ENCODE data around the gene FAM174C. TPM values are rescaled to one million over a fixed set of nuclear protein-coding genes. Genes with fewer than 3 reads are reported as not detected.

FAM174C gene
- total and polyA plus RNA-seq, 2 donors (not counting 3 experiments of a cell fraction or from before 2014, with no cell fraction given) = 46.7 to 83.9 TPM

DNA sequence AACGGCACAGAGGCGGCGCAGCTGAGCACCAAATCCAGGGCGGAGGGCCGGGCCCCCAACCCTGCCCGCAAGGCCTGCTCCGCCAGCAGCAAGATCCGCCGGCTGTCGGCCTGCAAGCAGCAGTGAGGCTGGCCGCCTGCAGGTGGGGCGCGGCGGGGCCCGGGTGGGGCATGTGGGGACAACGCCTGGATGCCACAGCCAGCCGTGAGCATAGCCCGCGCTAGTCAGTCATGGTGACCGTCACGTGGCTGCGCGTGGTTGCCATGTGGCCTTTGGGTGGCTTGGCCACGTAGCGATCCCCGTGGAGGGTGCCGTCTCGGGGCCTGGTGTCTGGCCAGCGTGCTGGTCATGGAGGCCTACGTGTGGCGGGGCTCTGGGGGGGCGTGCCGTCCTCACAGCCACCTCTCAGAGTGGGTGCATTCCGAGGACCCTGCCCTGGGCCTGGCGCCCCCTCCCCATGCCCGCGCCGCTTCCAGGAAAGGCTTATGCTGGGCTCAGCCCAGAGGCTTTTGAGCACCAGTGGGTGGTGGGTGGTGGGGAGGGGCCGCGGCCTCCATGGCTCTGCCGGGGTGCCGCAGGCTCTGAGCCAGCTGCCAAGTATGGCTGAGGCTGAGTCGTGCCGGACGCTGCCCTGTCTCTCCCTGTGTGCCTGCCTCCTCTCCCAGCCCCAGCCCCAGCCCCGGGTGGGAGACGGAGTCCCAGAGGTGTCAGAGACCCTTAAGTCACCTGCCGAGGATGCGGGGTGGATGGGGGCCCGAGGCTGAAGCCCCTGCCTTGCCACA is 48.6 kb upstream of the FAM174C start:
- dilution Hi-C loops (cut with MboI; ENCODE audit: extremely low pct_ligation_motif_present, low sequenced_read_pairs) = no loop called here
- no peak overlapping the region for H3K9ac ChIP-seq (replicated peaks; ENCODE audit: extremely low read depth, insufficient read depth, low read length)
- no peak for TF ChIP-seq MYC (IDR thresholded peaks at IDR 0.05; ENCODE audit: low read depth, low read length)
- TF ChIP-seq POLR2AphosphoS5 (IDR thresholded peaks at IDR 0.05; ENCODE audit: insufficient read depth, low read depth, low read length) = no peak
- no peak for TF ChIP-seq GATA2 (IDR thresholded peaks at IDR 0.05; ENCODE audit: insufficient read depth, insufficient read length, low read depth, low read length)
- TF ChIP-seq, protein P1, sequence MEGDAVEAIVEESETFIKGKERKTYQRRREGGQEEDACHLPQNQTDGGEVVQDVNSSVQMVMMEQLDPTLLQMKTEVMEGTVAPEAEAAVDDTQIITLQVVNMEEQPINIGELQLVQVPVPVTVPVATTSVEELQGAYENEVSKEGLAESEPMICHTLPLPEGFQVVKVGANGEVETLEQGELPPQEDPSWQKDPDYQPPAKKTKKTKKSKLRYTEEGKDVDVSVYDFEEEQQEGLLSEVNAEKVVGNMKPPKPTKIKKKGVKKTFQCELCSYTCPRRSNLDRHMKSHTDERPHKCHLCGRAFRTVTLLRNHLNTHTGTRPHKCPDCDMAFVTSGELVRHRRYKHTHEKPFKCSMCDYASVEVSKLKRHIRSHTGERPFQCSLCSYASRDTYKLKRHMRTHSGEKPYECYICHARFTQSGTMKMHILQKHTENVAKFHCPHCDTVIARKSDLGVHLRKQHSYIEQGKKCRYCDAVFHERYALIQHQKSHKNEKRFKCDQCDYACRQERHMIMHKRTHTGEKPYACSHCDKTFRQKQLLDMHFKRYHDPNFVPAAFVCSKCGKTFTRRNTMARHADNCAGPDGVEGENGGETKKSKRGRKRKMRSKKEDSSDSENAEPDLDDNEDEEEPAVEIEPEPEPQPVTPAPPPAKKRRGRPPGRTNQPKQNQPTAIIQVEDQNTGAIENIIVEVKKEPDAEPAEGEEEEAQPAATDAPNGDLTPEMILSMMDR (IDR thresholded peaks at IDR 0.05; ENCODE audit: extremely low read depth in 1 of 2, insufficient read depth in 1 of 2, low read depth in 1 of 2, low read length in 2 of 2) = no peak
- no peak for TF ChIP-seq JUN (IDR thresholded peaks at IDR 0.05; ENCODE audit: borderline replicate concordance, insufficient read depth, insufficient read length, low read depth)
- TF ChIP-seq FOS (IDR thresholded peaks at IDR 0.05; ENCODE audit: borderline replicate concordance, insufficient read depth, low read length) = no peak
- no peak for TF ChIP-seq POLR2A (IDR thresholded peaks at IDR 0.05; ENCODE audit: low read depth, low read length)
- no peak for TF ChIP-seq EZH2 (IDR thresholded peaks at IDR 0.05; ENCODE audit: borderline replicate concordance, low read depth, low read length, severe bottlenecking)
- TF ChIP-seq, protein P2, sequence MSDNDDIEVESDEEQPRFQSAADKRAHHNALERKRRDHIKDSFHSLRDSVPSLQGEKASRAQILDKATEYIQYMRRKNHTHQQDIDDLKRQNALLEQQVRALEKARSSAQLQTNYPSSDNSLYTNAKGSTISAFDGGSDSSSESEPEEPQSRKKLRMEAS (IDR thresholded peaks at IDR 0.05; ENCODE audit: insufficient read depth, insufficient read length) = no peak
- H3K4me3 ChIP-seq (replicated peaks in 1 of 3; ENCODE audit: insufficient read depth in 1 of 3, low read depth in 1 of 3, low read length in 3 of 3) = no peak overlapping the region
- intact Hi-C loops (cut with micrococcal nuclease) = no loop called here
- BruUV-seq (replicated peaks) = no TSS peak
- no peaks in the 10 kb centered on the region for H3K9me3 ChIP-seq (replicated peaks; ENCODE audit: control insufficient read depth, insufficient read depth, low read length)
- peaks cover 5 to 16% of the 10 kb centered on the region in 2 experiments for H3K36me3 ChIP-seq (ENCODE audit: control insufficient read depth in 2 of 2, extremely low read depth in 1 of 2, insufficient read depth in 2 of 2, low read length in 2 of 2)
- H2AFZ ChIP-seq (ENCODE audit: low read depth, low read length) = no peak overlapping the region
- H3K79me2 ChIP-seq (ENCODE audit: control insufficient read depth, insufficient read depth, low read length) = no peaks in the 10 kb centered on the region
- H3K27me3 ChIP-seq (ENCODE audit: control insufficient read depth in 2 of 2, insufficient read depth in 2 of 2, low read length in 2 of 2) = no peaks in the 10 kb centered on the region
- no peaks in the 10 kb centered on the region for H3K4me1 ChIP-seq (ENCODE audit: control insufficient read depth, extremely low read depth, insufficient read depth, low read length)
- no peaks in the 10 kb centered on the region for H3K9me1 ChIP-seq (replicated peaks; ENCODE audit: control insufficient read depth, extremely low read depth, insufficient read depth, low read length)
- DNase-seq (ENCODE audit: low read depth, low spot score) (no peak), FAIRE-seq (no peak)
- ChIA-PET CTCF (no interaction called here), POLR2A (no interaction called here)
- H4K20me1 ChIP-seq (replicated peaks; ENCODE audit: control insufficient read depth, extremely low read depth, insufficient read depth, low read length) = no peaks in the 10 kb centered on the region
- H3K27ac ChIP-seq (ENCODE audit: insufficient read depth, low read depth, low read length) = no peak overlapping the region
- no peak overlapping the region for H3K4me2 ChIP-seq (ENCODE audit: insufficient read depth, low read length)
